ENCODE measurements around the gene ZNF394.
A peak's percentile ranks its signal among the peaks of the same experiment; 100 is the strongest.

The ZNF394 gene

GRCh38 chr7:99499721-99500636 lies at the start of gene ZNF394:
Gene ZNF394 (minus strand): TSS chr7:99500281. CDS start chr7:99500093, 188 bp downstream.
- TF ChIP-seq MAX (IDR thresholded peaks at IDR 0.05) (peak; percentile 72), USF1 (IDR thresholded peaks at IDR 0.05) (0 out of 2 replicates have a peak, but pooled peaks have one; percentile 60), EGR1 (IDR thresholded peaks at IDR 0.05) (peak; percentile 46; the same call in 1 of the 2 replicates), CREB1 (IDR thresholded peaks at IDR 0.05; ENCODE audit: low read depth) (peak; percentile 87), TCF12 (IDR thresholded peaks at IDR 0.05; ENCODE audit: low read depth) (peak; percentile 70), EP300 (IDR thresholded peaks at IDR 0.05; ENCODE audit: borderline replicate concordance) (no peak), TAF1 (IDR thresholded peaks at IDR 0.05; ENCODE audit: low read depth) (peak; percentile 81), ZBTB7A (IDR thresholded peaks at IDR 0.05; ENCODE audit: low read depth) (no peak), YY1 (IDR thresholded peaks at IDR 0.05; ENCODE audit: low read depth) (peak; percentile 31; the same call in 1 of the 2 replicates), FOXM1 (IDR thresholded peaks at IDR 0.05; ENCODE audit: borderline replicate concordance, low read depth) (no peak), NFIC (IDR thresholded peaks at IDR 0.05) (no peak), CEBPB (IDR thresholded peaks at IDR 0.05) (peak; percentile 61; the same call in 1 of the 2 replicates)

- TF ChIP-seq ZBTB7A (IDR thresholded peaks at IDR 0.05; ENCODE audit: low read depth) (no peak), USF1 (IDR thresholded peaks at IDR 0.05) (no peak), TEAD4 (IDR thresholded peaks at IDR 0.05) (no peak), YY1 (IDR thresholded peaks at IDR 0.05; ENCODE audit: low read depth) (no peak), CEBPB (IDR thresholded peaks at IDR 0.05) (no peak), EP300 (IDR thresholded peaks at IDR 0.05; ENCODE audit: borderline replicate concordance) (no peak), RAD21 (IDR thresholded peaks at IDR 0.05; ENCODE audit: low read depth) (no peak), FOXM1 (IDR thresholded peaks at IDR 0.05; ENCODE audit: borderline replicate concordance, low read depth) (no peak), REST (IDR thresholded peaks at IDR 0.05; ENCODE audit: low read depth) (no peak), CREB1 (IDR thresholded peaks at IDR 0.05; ENCODE audit: low read depth) (no peak), TAF1 (IDR thresholded peaks at IDR 0.05; ENCODE audit: low read depth) (no peak), EGR1 (IDR thresholded peaks at IDR 0.05) (no peak), MAX (IDR thresholded peaks at IDR 0.05) (no peak), NFIC (IDR thresholded peaks at IDR 0.05) (no peak), TCF12 (IDR thresholded peaks at IDR 0.05; ENCODE audit: low read depth) (no peak)
Observed at GRCh38 chr7:99543916-99544315, 43.8 kb upstream of the ZNF394 start.

GRCh38 chr7:99543081-99543671 lies 43.1 kb upstream of the ZNF394 start:
- TF ChIP-seq USF1 (IDR thresholded peaks at IDR 0.05) = no peak
- TF ChIP-seq EP300 (IDR thresholded peaks at IDR 0.05; ENCODE audit: borderline replicate concordance) = no peak
- no peak for TF ChIP-seq CREB1 (IDR thresholded peaks at IDR 0.05; ENCODE audit: low read depth)
- TF ChIP-seq TEAD4 (IDR thresholded peaks at IDR 0.05) = no peak
- no peak for TF ChIP-seq ZBTB7A (IDR thresholded peaks at IDR 0.05; ENCODE audit: low read depth)
- TF ChIP-seq EGR1 (IDR thresholded peaks at IDR 0.05) = no peak
- no peak for TF ChIP-seq NFIC (IDR thresholded peaks at IDR 0.05)
- TF ChIP-seq YY1 (IDR thresholded peaks at IDR 0.05; ENCODE audit: low read depth) = no peak
- TF ChIP-seq CEBPB (IDR thresholded peaks at IDR 0.05) = no peak
- no peak for TF ChIP-seq TAF1 (IDR thresholded peaks at IDR 0.05; ENCODE audit: low read depth)
- TF ChIP-seq MAX (IDR thresholded peaks at IDR 0.05) = no peak
- TF ChIP-seq TCF12 (IDR thresholded peaks at IDR 0.05; ENCODE audit: low read depth) = no peak
- no peak for TF ChIP-seq RAD21 (IDR thresholded peaks at IDR 0.05; ENCODE audit: low read depth)

GRCh38 chr7:99541212-99541611 lies 41.1 kb upstream of the ZNF394 start:
- TF ChIP-seq CREB1 (IDR thresholded peaks at IDR 0.05; ENCODE audit: low read depth) (no peak), EGR1 (IDR thresholded peaks at IDR 0.05) (no peak), MAX (IDR thresholded peaks at IDR 0.05) (no peak), TAF1 (IDR thresholded peaks at IDR 0.05; ENCODE audit: low read depth) (no peak), EP300 (IDR thresholded peaks at IDR 0.05; ENCODE audit: borderline replicate concordance) (no peak), ZBTB7A (IDR thresholded peaks at IDR 0.05; ENCODE audit: low read depth) (no peak), USF1 (IDR thresholded peaks at IDR 0.05) (no peak), YY1 (IDR thresholded peaks at IDR 0.05; ENCODE audit: low read depth) (no peak), CEBPB (IDR thresholded peaks at IDR 0.05) (no peak), TEAD4 (IDR thresholded peaks at IDR 0.05) (no peak), REST (IDR thresholded peaks at IDR 0.05; ENCODE audit: low read depth) (no peak), FOXM1 (IDR thresholded peaks at IDR 0.05; ENCODE audit: borderline replicate concordance, low read depth) (no peak), RAD21 (IDR thresholded peaks at IDR 0.05; ENCODE audit: low read depth) (no peak), NFIC (IDR thresholded peaks at IDR 0.05) (no peak), TCF12 (IDR thresholded peaks at IDR 0.05; ENCODE audit: low read depth) (no peak)
